BLaER1 treated with 17β-estradiol and CSF1 and Interleukin-3, amounts not matched to agents 10 nM and 100 nM (cell line): ENCODE measurements around the gene DACH1.

Experiments
- H3K27ac ChIP-seq, 11 experiments: shearing (Covaris generic); formaldehyde crosslinking; 2 replicates each; pipeline ENCODE4 v1.8.1; 2022
- H3K27me3 ChIP-seq, 11 experiments: shearing (Covaris generic); formaldehyde crosslinking; 2 replicates each; pipeline ENCODE4 v1.8.1; 2022
- H3K36me3 ChIP-seq, 11 experiments: shearing (Covaris generic); formaldehyde crosslinking; 2 replicates each; pipeline ENCODE4 v1.8.1; 2022
- H3K4me1 ChIP-seq, 10 experiments: shearing (Covaris generic); formaldehyde crosslinking; 2 replicates each; pipeline ENCODE4 v1.8.1; 2022
- H3K4me2 ChIP-seq, 11 experiments: shearing (Covaris generic); formaldehyde crosslinking; 2 replicates each; pipeline ENCODE4 v1.8.1; 2022
- H3K4me3 ChIP-seq, 10 experiments: shearing (Covaris generic); formaldehyde crosslinking; 2 replicates each; pipeline ENCODE4 v1.8.1; 2022
- H3K9ac ChIP-seq, 11 experiments: shearing (Covaris generic); formaldehyde crosslinking; 2 replicates each; pipeline ENCODE4 v1.8.1; 2022
- H3K9me3 ChIP-seq, 11 experiments: shearing (Covaris generic); formaldehyde crosslinking; replicated peaks in 1 of 11; 2 replicates each; pipeline ENCODE4 v1.8.1; 2022
- H4K20me1 ChIP-seq, 11 experiments: shearing (Covaris generic); formaldehyde crosslinking; 2 replicates each; pipeline ENCODE4 v1.8.1; 2022
- Cebpa-rat ChIP-seq, 11 experiments: shearing (Covaris generic); IDR thresholded peaks; 2 replicates each; pipeline ENCODE4 v1.8.1; 2022

Gene DACH1

GRCh38 chr13:71672512-71672911 lies 194.5 kb downstream of the DACH1 start:
- H4K20me1 ChIP-seq: no peaks in the 10 kb centered on the region
- 0 out of 22 replicates have a peak, but pooled peaks cover 0 to 4% (median 0%) of the 10 kb centered on the region in 11 experiments for H3K9me3 ChIP-seq
- H3K4me2 ChIP-seq: no peak overlapping the region
- no peak for TF ChIP-seq Cebpa-rat (IDR thresholded peaks at IDR 0.05)
- no peaks in the 10 kb centered on the region for H3K27me3 ChIP-seq
- no peak overlapping the region for H3K27ac ChIP-seq
- H3K4me1 ChIP-seq: no peaks in the 10 kb centered on the region
- no peaks in the 10 kb centered on the region for H3K36me3 ChIP-seq
- H3K4me3 ChIP-seq: no peak overlapping the region
- H3K9ac ChIP-seq: no peak overlapping the region

- TF ChIP-seq Cebpa-rat (IDR thresholded peaks at IDR 0.05): no peak
- Histone ChIP-seq H3K27ac (no peak overlapping the region), H3K9me3 (no peaks in the 10 kb centered on the region), H3K4me3 (no peak overlapping the region), H3K36me3 (no peaks in the 10 kb centered on the region), H4K20me1 (no peaks in the 10 kb centered on the region), H3K4me2 (no peak overlapping the region), H3K27me3 (no peaks in the 10 kb centered on the region), H3K4me1 (no peaks in the 10 kb centered on the region), H3K9ac (no peak overlapping the region)
These were observed 203.6 kb downstream of the DACH1 start for GRCh38 chr13:71663431-71663830.

GRCh38 chr13:71661921-71662320 lies 205.1 kb downstream of the DACH1 start:
- Histone ChIP-seq H3K9me3 (no peaks in the 10 kb centered on the region), H4K20me1 (no peaks in the 10 kb centered on the region), H3K4me2 (no peak overlapping the region), H3K4me1 (no peaks in the 10 kb centered on the region), H3K9ac (no peak overlapping the region), H3K27ac (no peak overlapping the region), H3K27me3 (no peaks in the 10 kb centered on the region), H3K4me3 (no peak overlapping the region), H3K36me3 (no peaks in the 10 kb centered on the region)
- no peak for TF ChIP-seq Cebpa-rat (IDR thresholded peaks at IDR 0.05)

GRCh38 chr13:71659404-71659803 lies 207.6 kb downstream of the DACH1 start:
- H3K27me3 ChIP-seq: no peaks in the 10 kb centered on the region
- no peak overlapping the region for H3K27ac ChIP-seq
- H3K4me3 ChIP-seq: no peak overlapping the region
- H4K20me1 ChIP-seq: no peaks in the 10 kb centered on the region
- H3K4me1 ChIP-seq: no peaks in the 10 kb centered on the region
- H3K4me2 ChIP-seq: no peak overlapping the region
- no peaks in the 10 kb centered on the region for H3K9me3 ChIP-seq
- H3K9ac ChIP-seq: no peak overlapping the region
- no peak for TF ChIP-seq Cebpa-rat (IDR thresholded peaks at IDR 0.05)
- no peaks in the 10 kb centered on the region for H3K36me3 ChIP-seq

- no peak for TF ChIP-seq Cebpa-rat (IDR thresholded peaks at IDR 0.05)
- Histone ChIP-seq H4K20me1 (no peaks in the 10 kb centered on the region), H3K36me3 (no peaks in the 10 kb centered on the region), H3K9ac (no peak overlapping the region), H3K4me3 (no peak overlapping the region), H3K4me2 (no peak overlapping the region), H3K9me3 (no peaks in the 10 kb centered on the region), H3K4me1 (no peaks in the 10 kb centered on the region), H3K27me3 (no peaks in the 10 kb centered on the region), H3K27ac (no peak overlapping the region)
These were observed 221.5 kb downstream of the DACH1 start for GRCh38 chr13:71645467-71645866.

- no peaks in the 10 kb centered on the region for H3K9me3 ChIP-seq
- H4K20me1 ChIP-seq: no peaks in the 10 kb centered on the region
- no peak overlapping the region for H3K27ac ChIP-seq
- no peak for TF ChIP-seq Cebpa-rat (IDR thresholded peaks at IDR 0.05)
- H3K36me3 ChIP-seq: no peaks in the 10 kb centered on the region
- no peak overlapping the region for H3K4me3 ChIP-seq
- no peaks in the 10 kb centered on the region for H3K4me1 ChIP-seq
- no peak overlapping the region for H3K9ac ChIP-seq
- no peaks in the 10 kb centered on the region for H3K27me3 ChIP-seq
- H3K4me2 ChIP-seq: no peak overlapping the region
These were observed 222.4 kb downstream of the DACH1 start for GRCh38 chr13:71644579-71644978.

- Histone ChIP-seq H3K9me3 (no peaks in the 10 kb centered on the region), H3K4me2 (no peak overlapping the region), H4K20me1 (no peaks in the 10 kb centered on the region), H3K27ac (no peak overlapping the region), H3K9ac (no peak overlapping the region), H3K4me3 (no peak overlapping the region), H3K36me3 (no peaks in the 10 kb centered on the region), H3K27me3 (no peaks in the 10 kb centered on the region), H3K4me1 (no peaks in the 10 kb centered on the region)
- no peak for TF ChIP-seq Cebpa-rat (IDR thresholded peaks at IDR 0.05)
These were observed 223.6 kb downstream of the DACH1 start for GRCh38 chr13:71643448-71643860.

GRCh38 chr13:71638751-71639150 lies 228.3 kb downstream of the DACH1 start:
- no peaks in the 10 kb centered on the region for H3K27me3 ChIP-seq
- H3K9ac ChIP-seq: no peak overlapping the region
- no peak overlapping the region for H3K27ac ChIP-seq
- no peaks in the 10 kb centered on the region for H4K20me1 ChIP-seq
- H3K9me3 ChIP-seq: no peaks in the 10 kb centered on the region
- no peaks in the 10 kb centered on the region for H3K4me1 ChIP-seq
- H3K4me2 ChIP-seq: no peak overlapping the region
- H3K4me3 ChIP-seq: no peak overlapping the region
- no peaks in the 10 kb centered on the region for H3K36me3 ChIP-seq
- TF ChIP-seq Cebpa-rat (IDR thresholded peaks at IDR 0.05): no peak

GRCh38 chr13:71634602-71635443 lies 232.2 kb downstream of the DACH1 start:
- Histone ChIP-seq H3K4me3 (no peak overlapping the region), H3K4me1 (peaks cover 0 to 5% (median 0%) of the 10 kb centered on the region in 10 experiments; a peak in 1 of 20 replicates), H3K36me3 (no peaks in the 10 kb centered on the region), H4K20me1 (no peaks in the 10 kb centered on the region), H3K4me2 (no peak overlapping the region; a peak in 1 of 22 replicates), H3K27me3 (no peaks in the 10 kb centered on the region), H3K9ac (no peak overlapping the region), H3K27ac (no peak overlapping the region), H3K9me3 (no peaks in the 10 kb centered on the region)
- TF ChIP-seq Cebpa-rat (IDR thresholded peaks at IDR 0.05): no peak

- Histone ChIP-seq H4K20me1 (no peaks in the 10 kb centered on the region), H3K9me3 (no peaks in the 10 kb centered on the region), H3K4me3 (no peak overlapping the region), H3K4me2 (no peak overlapping the region), H3K36me3 (no peaks in the 10 kb centered on the region), H3K9ac (no peak overlapping the region), H3K27me3 (no peaks in the 10 kb centered on the region), H3K4me1 (peaks cover 0 to 5% (median 0%) of the 10 kb centered on the region in 10 experiments; a peak in 1 of 20 replicates), H3K27ac (no peak overlapping the region)
- TF ChIP-seq Cebpa-rat (IDR thresholded peaks at IDR 0.05): no peak
These were observed 232.8 kb downstream of the DACH1 start for GRCh38 chr13:71634182-71634581.
